Measurements from ENCODE around the gene TBCK. TPM values are rescaled to one million over a fixed set of nuclear protein-coding genes. Genes with fewer than 3 reads are reported as not detected.

The TBCK gene
- total and polyA plus RNA-seq, 4 donors, result 4.9 to 25.5 (median 15.8) TPM

GRCh38 chr4:106092361-106093040, 223.5 kb downstream of the TBCK start (continued):
- no peak for TF ChIP-seq SP1 (IDR thresholded peaks at IDR 0.05)

- Histone ChIP-seq H3K9ac (ENCODE audit: low read depth in 1 of 2, low read length in 2 of 2) (no peak overlapping the region), H3K27ac (ENCODE audit: low read depth in 1 of 2, low read length in 2 of 2) (no peak overlapping the region), H3K4me1 (ENCODE audit: control insufficient read depth in 4 of 4, insufficient read depth in 4 of 4, low read length in 3 of 4) (no peaks in the 10 kb centered on the region), H3K4me3 (ENCODE audit: low read depth in 1 of 3, low read length in 3 of 3) (no peak overlapping the region), H3K9me3 (ENCODE audit: control insufficient read depth in 4 of 4, low read length in 3 of 4) (peaks cover 10 to 23% (median 12%) of the 10 kb centered on the region in 4 donors), H3K36me3 (ENCODE audit: control insufficient read depth in 4 of 4, insufficient read depth in 3 of 4, low read depth in 1 of 4, low read length in 3 of 4) (peaks cover 5 to 26% (median 22%) of the 10 kb centered on the region in 4 donors), H3K27me3 (ENCODE audit: control insufficient read depth in 4 of 4, insufficient read depth in 4 of 4, low read length in 3 of 4) (no peaks in the 10 kb centered on the region)
- DNase-seq (ENCODE audit: low spot score), result no peak
- TF ChIP-seq MAX (IDR thresholded peaks at IDR 0.05) (no peak), FOXA1 (IDR thresholded peaks at IDR 0.05) (no peak), HNF4G (IDR thresholded peaks at IDR 0.05) (no peak), GABPA (IDR thresholded peaks at IDR 0.05 in 1 of 2, conservative IDR thresholded peaks at IDR 0.05 in 1 of 2) (no peak), RAD21 (IDR thresholded peaks at IDR 0.05) (no peak), ZBTB33 (IDR thresholded peaks at IDR 0.05) (no peak), HNF4A (conservative IDR thresholded peaks at IDR 0.05) (no peak), REST (IDR thresholded peaks at IDR 0.05) (no peak), CTCF (IDR thresholded peaks at IDR 0.05; ENCODE audit: low read depth, low read length, missing input control) (no peak), NR2F2 (IDR thresholded peaks at IDR 0.05) (no peak), SP1 (IDR thresholded peaks at IDR 0.05) (no peak), ATF3 (IDR thresholded peaks at IDR 0.05) (no peak), TAF1 (conservative IDR thresholded peaks at IDR 0.05) (no peak), EGR1 (IDR thresholded peaks at IDR 0.05; ENCODE audit: low read depth in 2 of 2) (no peak), RXRA (IDR thresholded peaks at IDR 0.05) (no peak), FOXA2 (IDR thresholded peaks at IDR 0.05) (no peak)
These were observed 225.2 kb downstream of the TBCK start for GRCh38 chr4:106090826-106091225.

Measured in liver (tissue), 9 donors.